ENCODE data around the gene WWOX. TPM values are rescaled to one million over a fixed set of nuclear protein-coding genes. Genes with fewer than 3 reads are reported as not detected.

WWOX gene
- total RNA-seq, 6 donors from 2014 or later, result 18.7 to 167 (median 31.0) TPM

GRCh38 chr16:78206623-78207223, 107.3 kb downstream of the WWOX start:
- no peak for TF ChIP-seq POLR2AphosphoS5 (IDR thresholded peaks at IDR 0.05)
- no peak for TF ChIP-seq EP300 (IDR thresholded peaks at IDR 0.05)
- no peak for TF ChIP-seq POLR2A (IDR thresholded peaks at IDR 0.05)
- no peak for TF ChIP-seq CTCF (IDR thresholded peaks at IDR 0.05)
- Histone ChIP-seq H3K27ac (no peak overlapping the region), H3K36me3 (no peaks in the 10 kb centered on the region), H3K4me3 (no peak overlapping the region), H3K27me3 (no peaks in the 10 kb centered on the region), H3K4me1 (peaks cover 0 to 7% (median 4%) of the 10 kb centered on the region in 4 donors), H3K9me3 (no peaks in the 10 kb centered on the region)
- no peak for DNase-seq
- 80 to 94% methylated on average over 2 of the region's 2 CpGs for WGBS, 2 donors
- no peak for ATAC-seq (ENCODE audit: low FRiP score in 2 of 2)

- no peak overlapping the region for H3K4me3 ChIP-seq
- H3K4me1 ChIP-seq, result peaks cover 0 to 7% (median 5%) of the 10 kb centered on the region in 4 donors
- ATAC-seq (ENCODE audit: low FRiP score in 2 of 2) (no peak), DNase-seq (no peak)
- no peaks in the 10 kb centered on the region for H3K27me3 ChIP-seq
- 53 to 67% methylated on average over 10 of the region's 10 CpGs for whole genome bisulfite sequencing, 2 donors
- TF ChIP-seq EP300 (IDR thresholded peaks at IDR 0.05) (no peak), POLR2AphosphoS5 (IDR thresholded peaks at IDR 0.05) (no peak), CTCF (IDR thresholded peaks at IDR 0.05) (no peak), POLR2A (IDR thresholded peaks at IDR 0.05) (no peak)
- H3K36me3 ChIP-seq, result no peaks in the 10 kb centered on the region
- peak overlapping the region in 2 of 4 donors; percentile 15 to 19 for H3K27ac ChIP-seq
- no peaks in the 10 kb centered on the region for H3K9me3 ChIP-seq
These were observed 110.7 kb downstream of the WWOX start for GRCh38 chr16:78209951-78210661.

DNA sequence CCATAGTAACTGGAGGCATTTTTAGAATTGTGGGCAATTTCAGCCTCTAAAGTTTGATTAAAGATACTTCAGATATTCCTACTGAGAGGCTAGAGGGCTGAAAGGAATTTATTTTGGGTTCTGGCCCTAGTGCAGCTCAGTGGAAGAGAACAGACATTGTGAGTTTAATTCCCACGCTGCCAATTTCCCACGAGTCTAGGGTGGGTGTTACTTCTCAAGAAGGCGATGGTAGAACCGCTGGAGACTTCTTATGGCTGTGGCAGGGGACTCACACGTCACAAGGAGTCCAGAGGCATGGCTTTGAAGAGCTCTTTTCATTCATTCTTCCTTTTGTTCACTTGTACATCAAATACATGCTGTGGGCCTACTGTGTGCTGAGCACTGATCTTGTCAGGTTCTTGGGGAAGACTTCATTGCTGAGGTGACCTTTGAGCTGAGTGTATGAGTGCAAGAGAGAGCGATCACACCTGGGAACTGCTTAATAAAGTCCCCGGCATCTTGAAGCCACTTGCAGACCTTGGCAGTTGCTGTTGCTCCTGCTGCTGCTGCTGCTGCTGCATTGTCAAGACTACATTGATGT, 111.7 kb downstream of the WWOX start:
- DNase-seq, result no peak

GRCh38 chr16:78211946-78212345, 112.5 kb downstream of the WWOX start:
- H3K4me1 ChIP-seq, result peaks cover 0 to 7% (median 5%) of the 10 kb centered on the region in 4 donors
- no peaks in the 10 kb centered on the region for H3K9me3 ChIP-seq
- DNase-seq (peak in 1 of 2 donors; percentile 28), ATAC-seq (ENCODE audit: low FRiP score in 2 of 2) (peak; percentile 47 to 80)
- WGBS, 2 donors, result 90 to 100% methylated on average over 1 to 2 of the region's 2 CpGs
- H3K27me3 ChIP-seq, result no peaks in the 10 kb centered on the region
- peak overlapping the region in 3 of 4 donors; percentile 15 to 37 (median 19) for H3K27ac ChIP-seq
- TF ChIP-seq POLR2AphosphoS5 (IDR thresholded peaks at IDR 0.05), result no peak
- no peak for TF ChIP-seq CTCF (IDR thresholded peaks at IDR 0.05)
- no peak for TF ChIP-seq POLR2A (IDR thresholded peaks at IDR 0.05)
- no peak for TF ChIP-seq EP300 (IDR thresholded peaks at IDR 0.05)
- H3K36me3 ChIP-seq, result no peaks in the 10 kb centered on the region
- H3K4me3 ChIP-seq, result no peak overlapping the region

More for the DNA sequence above, 111.7 kb downstream of the WWOX start:
- Histone ChIP-seq H3K27me3 (no peaks in the 10 kb centered on the region), H3K4me1 (peaks cover 0 to 7% (median 5%) of the 10 kb centered on the region in 4 donors), H3K9me3 (no peaks in the 10 kb centered on the region), H3K4me3 (no peak overlapping the region), H3K36me3 (no peaks in the 10 kb centered on the region), H3K27ac (peak overlapping the region in 3 of 4 donors; percentile 3 to 19 (median 15))
- TF ChIP-seq POLR2A (IDR thresholded peaks at IDR 0.05) (no peak), CTCF (IDR thresholded peaks at IDR 0.05) (no peak), EP300 (IDR thresholded peaks at IDR 0.05) (no peak), POLR2AphosphoS5 (IDR thresholded peaks at IDR 0.05) (no peak)
- no peak for ATAC-seq (ENCODE audit: low FRiP score in 2 of 2)
- 71 to 78% methylated on average over 7 of the region's 7 CpGs for WGBS, 2 donors
